Vagina (tissue), 2 donors: Measurements from ENCODE around the gene DDX27.

Source experiments
- CTCF ChIP-seq, 3 experiments: fragments of 450-650 bp in 2 of 3; fragments of 200-600 bp in 1 of 3; sonication (generic) in 1 of 3; IDR thresholded peaks; one replicate each; pipeline ENCODE4 v1.5.1; 2017 to 2019; ENCODE audit warnings: antibody characterized with exemption in 3 of 3, mild to moderate bottlenecking in 2 of 3, moderate library complexity in 2 of 3
- POLR2A ChIP-seq, 2 donors: fragments of 450-650 bp; IDR thresholded peaks; one replicate each; pipeline ENCODE4 v1.6.1; 2017; ENCODE audit warnings: antibody characterized with exemption in 2 of 2, mild to moderate bottlenecking in 2 of 2, moderate library complexity in 2 of 2

- TF ChIP-seq CTCF (IDR thresholded peaks at IDR 0.05) (no peak), POLR2A (IDR thresholded peaks at IDR 0.05) (no peak)
Measured at GRCh38 chr20:49276161-49276960, 57.1 kb downstream of the DDX27 start.
